RWPE2 (cell line): ENCODE data around the gene QRICH1.
"Not testable (repeated sequence)": the region's sequence is repeated elsewhere in the genome, so short reads cannot be mapped to it uniquely, and the experiment has no call there.

Source experiments
- ATAC-seq: fragments of 200-7000 bp; cut with Tn5 transposase; 3 replicates; pipeline ENCODE4 v1.9.1; 2021; ENCODE audit warnings: low read depth
- DNase-seq: peaks from one replicate; pipeline ENCODE4 v3.0.0-alpha.2; 2020; ENCODE audit warnings: low spot score
- H3K27ac ChIP-seq: fragments of 450-650 bp; 2 replicates; pipeline ENCODE4 v1.5.1; 2017; ENCODE audit warnings: mild to moderate bottlenecking; ENCODE audit not compliant: poor library complexity, severe bottlenecking
- H3K27me3 ChIP-seq: fragments of 250-450 bp; sonication (Bioruptor Pico); 2 replicates; pipeline ENCODE4 v1.5.1; 2021; ENCODE audit warnings: mild to moderate bottlenecking, moderate library complexity; ENCODE audit not compliant: insufficient read depth, poor library complexity, severe bottlenecking
- H3K36me3 ChIP-seq: fragments of 250-450 bp; sonication (Bioruptor Pico); 2 replicates; pipeline ENCODE4 v1.5.1; 2020; ENCODE audit warnings: low read depth, mild to moderate bottlenecking, moderate library complexity
- H3K4me1 ChIP-seq: fragments of 250-450 bp; sonication (Bioruptor Pico); 2 replicates; pipeline ENCODE4 v1.5.1; 2021; ENCODE audit warnings: mild to moderate bottlenecking, moderate library complexity; ENCODE audit not compliant: insufficient read depth, poor library complexity, severe bottlenecking
- H3K4me3 ChIP-seq: fragments of 250-450 bp; sonication (Bioruptor Pico); 2 replicates; pipeline ENCODE4 v1.5.1; 2021; ENCODE audit warnings: mild to moderate bottlenecking, moderate library complexity; ENCODE audit not compliant: severe bottlenecking
- H3K9me3 ChIP-seq: fragments of 250-450 bp; sonication (Bioruptor Pico); 2 replicates; pipeline ENCODE4 v1.5.1; 2021; ENCODE audit warnings: mild to moderate bottlenecking, moderate library complexity; ENCODE audit not compliant: severe bottlenecking
- CTCF ChIP-seq: fragments of 450-650 bp; IDR thresholded peaks from one replicate; pipeline ENCODE4 v1.5.1; 2017; ENCODE audit warnings: mild to moderate bottlenecking, moderate library complexity; ENCODE audit not compliant: poor library complexity, severe bottlenecking

QRICH1 gene

GRCh38 chr3:49013113-49013737 lies 80.6 kb downstream of the QRICH1 start:
- H3K4me3 ChIP-seq: no peak overlapping the region
- no peaks in the 10 kb centered on the region for H3K9me3 ChIP-seq
- DNase-seq (no peak), ATAC-seq (no peak)
- no peak overlapping the region for H3K27ac ChIP-seq
- no peaks in the 10 kb centered on the region for H3K27me3 ChIP-seq
- no peaks in the 10 kb centered on the region for H3K4me1 ChIP-seq
- no peak for TF ChIP-seq CTCF
- peaks cover 63% of the 10 kb centered on the region for H3K36me3 ChIP-seq

GRCh38 chr3:49012441-49013017 lies 81.3 kb downstream of the QRICH1 start:
- H3K27ac ChIP-seq: no peak overlapping the region
- no peak overlapping the region for H3K4me3 ChIP-seq
- peaks cover 66% of the 10 kb centered on the region for H3K36me3 ChIP-seq
- DNase-seq (no peak), ATAC-seq (no peak)
- no peak for TF ChIP-seq CTCF
- H3K27me3 ChIP-seq: no peaks in the 10 kb centered on the region
- no peaks in the 10 kb centered on the region for H3K9me3 ChIP-seq
- no peaks in the 10 kb centered on the region for H3K4me1 ChIP-seq

- no peak overlapping the region for H3K4me3 ChIP-seq
- TF ChIP-seq CTCF: no peak
- H3K27me3 ChIP-seq: no peaks in the 10 kb centered on the region
- H3K4me1 ChIP-seq: no peaks in the 10 kb centered on the region
- DNase-seq (no peak), ATAC-seq (no peak)
- no peaks in the 10 kb centered on the region for H3K9me3 ChIP-seq
- H3K36me3 ChIP-seq: peaks cover 41% of the 10 kb centered on the region
- H3K27ac ChIP-seq: no peak overlapping the region
Measured at GRCh38 chr3:49009396-49009795, 84.5 kb downstream of the QRICH1 start.

GRCh38 chr3:49008627-49009026 lies 85.2 kb downstream of the QRICH1 start:
- H3K4me3 ChIP-seq, H3K9me3 ChIP-seq, H3K27me3 ChIP-seq, H3K4me1 ChIP-seq, ATAC-seq, DNase-seq: not testable (repeated sequence)
- Histone ChIP-seq H3K27ac (peak overlapping the region; percentile 80), H3K36me3 (peaks cover 33% of the 10 kb centered on the region)

GRCh38 chr3:49007771-49008528 lies 85.9 kb downstream of the QRICH1 start:
- H3K27me3 ChIP-seq: no peaks in the 10 kb centered on the region
- H3K36me3 ChIP-seq: peaks cover 26% of the 10 kb centered on the region
- H3K4me1 ChIP-seq: no peaks in the 10 kb centered on the region
- H3K27ac ChIP-seq: peak overlapping the region; percentile 80
- no peak for TF ChIP-seq CTCF
- ATAC-seq (peak; percentile 58), DNase-seq (peak; percentile 94)
- peak overlapping the region; percentile 66 for H3K4me3 ChIP-seq
- H3K9me3 ChIP-seq: no peaks in the 10 kb centered on the region
